Activated T-cell treated with anti-CD3 and anti-CD28 coated beads, Interleukin-2, amount 50 U/mL, for 4 hours (primary cell): ENCODE results near the gene SPEM1. TPM values are rescaled to one million over a fixed set of nuclear protein-coding genes. Genes with fewer than 3 reads are reported as not detected.
"Not testable (repeated sequence)": the region's sequence is repeated elsewhere in the genome, so short reads cannot be mapped to it uniquely, and the experiment has no call there.

ENCODE experiments used
- ATAC-seq, 2 donors: fragments of 200-7000 bp; cut with Tn5 transposase; one replicate each; pipeline ENCODE4 v1.10.0; 2021
- DNase-seq: peaks from one replicate; pipeline ENCODE4 v3.0.0-alpha.2; 2020
- H3K27me3 Mint-ChIP-seq: one replicate; pipeline ENCODE4 v1.8.0; 2021; ENCODE audit warnings: low read depth, mixed read lengths
- H3K36me3 Mint-ChIP-seq: one replicate; pipeline ENCODE4 v1.8.0; 2022; ENCODE audit warnings: mixed read lengths; ENCODE audit not compliant: insufficient read depth
- H3K4me1 Mint-ChIP-seq: one replicate; pipeline ENCODE4 v1.8.0; 2021; ENCODE audit warnings: low read depth, mixed read lengths
- H3K4me3 Mint-ChIP-seq: one replicate; pipeline ENCODE4 v1.8.0; 2021; ENCODE audit warnings: mild to moderate bottlenecking, moderate library complexity, mixed read lengths
- H3K9me3 Mint-ChIP-seq: one replicate; pipeline ENCODE4 v1.8.0; 2021; ENCODE audit warnings: mixed read lengths
- total RNA-seq, 3 donors: library from RNA; stranded (reverse); gene quantifications; one replicate each; pipeline ENCODE4 v1.2.1, GENCODE V29; 2021

The SPEM1 gene
- total RNA-seq, 3 donors from 2014 or later, result not detected

DNA sequence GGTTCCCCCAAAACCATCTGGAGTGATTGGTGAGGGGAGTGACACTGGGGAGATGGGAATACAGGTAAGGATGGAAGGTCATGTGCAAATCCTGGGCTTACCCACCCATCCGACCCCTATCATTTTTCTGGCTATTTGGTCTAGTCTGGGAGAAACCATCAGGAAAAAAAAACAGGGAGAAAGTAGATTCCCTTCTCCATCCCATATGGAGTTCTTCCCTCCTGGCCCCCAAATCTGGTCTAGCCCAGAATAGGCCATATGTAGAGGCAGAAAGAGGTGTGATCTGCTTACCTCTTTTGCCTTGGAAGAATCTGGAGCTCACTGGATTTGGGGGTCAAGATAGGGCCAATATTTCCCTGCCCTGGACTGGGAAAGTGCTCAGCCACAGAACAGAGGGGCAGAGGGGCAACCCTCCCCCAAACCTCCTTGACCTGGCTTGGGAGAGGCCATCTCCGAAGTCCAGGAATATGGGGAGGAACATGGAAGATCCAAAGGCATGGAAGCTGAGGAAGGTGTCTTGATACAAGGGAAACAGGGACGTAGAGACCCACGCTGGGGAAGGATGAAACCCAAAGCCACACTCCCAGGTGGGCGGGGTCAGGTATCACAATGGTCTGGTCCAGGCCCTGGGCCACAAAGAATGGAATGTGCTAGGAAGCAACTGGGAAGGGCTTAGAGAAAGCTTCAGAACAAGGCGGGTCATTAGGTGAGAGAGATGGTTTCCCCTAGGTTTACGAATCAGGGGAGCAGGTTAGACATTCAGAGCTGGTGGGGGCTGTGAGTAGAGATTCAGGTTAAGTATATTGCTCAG is 40.9 kb downstream of the SPEM1 start:
- no peaks in the 10 kb centered on the region for H3K27me3 Mint-ChIP-seq
- no peak overlapping the region for H3K4me3 Mint-ChIP-seq
- H3K9me3 Mint-ChIP-seq, result no peaks in the 10 kb centered on the region
- peaks cover 6% of the 10 kb centered on the region for H3K4me1 Mint-ChIP-seq
- ATAC-seq (no peak), DNase-seq (no peak)
- peaks cover 4% of the 10 kb centered on the region for H3K36me3 Mint-ChIP-seq

DNA sequence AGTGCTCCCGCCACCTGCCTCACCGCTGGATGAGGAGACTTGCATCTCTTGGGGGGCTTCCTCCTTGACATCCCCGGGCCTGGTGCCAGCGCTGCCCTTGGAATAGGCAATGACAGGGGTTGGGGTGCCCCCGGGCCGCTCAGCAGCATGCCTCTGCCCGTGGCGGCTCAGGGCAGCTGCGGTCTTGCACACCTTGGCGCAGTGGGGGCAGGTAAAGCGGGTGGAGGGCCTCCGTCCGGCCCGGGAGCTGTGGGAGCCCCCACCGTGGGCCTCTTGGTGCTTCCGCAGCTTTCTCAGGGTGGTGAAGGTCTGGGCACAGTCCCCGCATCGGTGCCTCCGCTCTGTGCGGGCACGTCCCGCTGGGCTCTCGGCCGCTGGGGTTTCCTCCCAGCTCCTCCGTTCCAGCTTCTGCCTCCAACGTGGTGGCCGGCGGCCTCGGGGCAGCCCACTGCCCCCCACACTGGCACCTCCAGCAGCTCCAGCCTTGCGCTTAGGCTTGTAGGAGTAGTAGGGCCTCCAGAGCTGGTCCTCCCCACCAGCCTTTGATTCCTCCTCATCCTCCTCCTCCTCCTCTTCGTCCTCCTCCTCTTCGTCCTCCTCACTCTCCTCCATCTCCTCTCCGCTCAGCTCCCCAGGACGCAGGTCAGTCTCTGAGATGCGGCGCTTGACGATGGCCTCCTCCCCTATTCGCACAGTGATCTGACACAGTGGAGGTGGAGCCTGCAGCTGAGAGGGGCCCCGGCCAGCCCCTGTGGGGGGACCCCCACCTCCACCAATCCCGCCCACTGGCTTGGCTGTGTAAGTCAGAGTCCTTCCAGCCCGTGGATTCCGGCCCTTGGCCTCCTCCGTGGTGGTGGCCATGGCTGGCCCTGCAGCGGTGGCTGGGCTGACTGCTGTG is 42.6 kb downstream of the SPEM1 start:
- Mint-ChIP-seq H3K9me3 (no peaks in the 10 kb centered on the region), H3K4me3 (no peak overlapping the region), H3K27me3 (no peaks in the 10 kb centered on the region), H3K36me3 (peaks cover 4% of the 10 kb centered on the region), H3K4me1 (peaks cover 3% of the 10 kb centered on the region)
- DNase-seq, result no peak
- ATAC-seq, result no peak

- no peaks in the 10 kb centered on the region for H3K27me3 Mint-ChIP-seq
- ATAC-seq, result no peak
- no peak for DNase-seq
- no peak overlapping the region for H3K4me3 Mint-ChIP-seq
- peaks cover 4% of the 10 kb centered on the region for H3K36me3 Mint-ChIP-seq
- H3K9me3 Mint-ChIP-seq, result no peaks in the 10 kb centered on the region
- peaks cover 6% of the 10 kb centered on the region for H3K4me1 Mint-ChIP-seq
Measured at GRCh38 chr17:7463372-7463846, 43.3 kb downstream of the SPEM1 start.

GRCh38 chr17:7464081-7464480 is 44.0 kb downstream of the SPEM1 start:
- H3K36me3 Mint-ChIP-seq, result peaks cover 4% of the 10 kb centered on the region
- no peaks in the 10 kb centered on the region for H3K27me3 Mint-ChIP-seq
- H3K4me3 Mint-ChIP-seq, result no peak overlapping the region
- DNase-seq (no peak), ATAC-seq (no peak)
- H3K4me1 Mint-ChIP-seq, result peaks cover 10% of the 10 kb centered on the region
- no peaks in the 10 kb centered on the region for H3K9me3 Mint-ChIP-seq

DNA sequence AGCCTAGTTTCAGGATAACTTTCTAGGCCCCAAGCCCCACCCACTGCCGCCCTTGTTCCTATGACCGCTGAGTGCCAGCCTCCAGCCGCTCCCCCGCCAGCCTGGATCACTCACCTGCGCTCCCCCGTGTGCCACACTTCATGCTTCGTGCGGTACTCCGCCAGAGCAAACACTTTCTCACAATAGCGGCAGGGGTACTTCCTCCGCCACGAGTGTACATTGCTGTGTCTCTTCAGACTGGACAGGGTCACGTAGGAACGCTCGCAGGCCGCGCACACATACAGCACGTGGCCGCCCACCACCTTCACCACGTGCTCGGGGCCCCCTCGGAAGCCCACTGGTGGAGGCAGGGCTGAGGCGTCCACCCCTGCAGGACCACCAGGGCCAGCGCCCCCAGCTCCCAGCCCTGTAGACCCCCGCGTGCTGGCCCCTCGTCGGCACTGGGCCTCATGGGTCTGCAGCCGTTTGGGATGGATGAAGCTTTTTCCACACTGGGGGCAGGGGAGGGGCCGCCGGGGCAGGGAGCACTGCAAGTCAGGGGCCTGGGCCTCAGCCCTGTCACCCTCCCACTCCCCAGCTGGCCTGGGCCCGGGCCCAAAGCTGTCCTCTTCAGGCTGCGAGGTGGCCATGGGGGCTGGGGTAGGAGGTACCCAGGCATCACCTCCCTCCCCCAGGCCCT is 45.6 kb downstream of the SPEM1 start:
- DNase-seq (no peak), ATAC-seq (no peak)
- Mint-ChIP-seq H3K4me3 (no peak overlapping the region), H3K27me3 (no peaks in the 10 kb centered on the region), H3K4me1 (peaks cover 10% of the 10 kb centered on the region), H3K9me3 (no peaks in the 10 kb centered on the region), H3K36me3 (peaks cover 4% of the 10 kb centered on the region)

DNA sequence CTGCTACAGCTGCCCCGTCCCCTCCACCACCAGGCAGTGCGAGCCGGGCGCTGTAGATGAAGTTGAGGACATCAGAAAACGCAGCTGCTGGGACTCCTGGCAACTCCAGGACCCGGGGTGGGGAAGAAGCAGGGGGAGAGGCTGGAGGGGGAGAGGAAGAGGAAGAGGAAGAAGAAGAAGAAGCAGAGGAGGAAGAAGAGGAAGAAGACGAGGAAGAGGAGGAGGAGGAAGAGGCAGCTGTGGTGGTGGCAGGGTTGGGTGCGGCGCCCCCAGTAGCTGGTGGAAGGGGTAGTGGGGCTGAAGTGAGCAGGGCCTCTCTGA is 46.2 kb downstream of the SPEM1 start:
- peaks cover 11% of the 10 kb centered on the region for H3K4me1 Mint-ChIP-seq
- no peaks in the 10 kb centered on the region for H3K27me3 Mint-ChIP-seq

DNA sequence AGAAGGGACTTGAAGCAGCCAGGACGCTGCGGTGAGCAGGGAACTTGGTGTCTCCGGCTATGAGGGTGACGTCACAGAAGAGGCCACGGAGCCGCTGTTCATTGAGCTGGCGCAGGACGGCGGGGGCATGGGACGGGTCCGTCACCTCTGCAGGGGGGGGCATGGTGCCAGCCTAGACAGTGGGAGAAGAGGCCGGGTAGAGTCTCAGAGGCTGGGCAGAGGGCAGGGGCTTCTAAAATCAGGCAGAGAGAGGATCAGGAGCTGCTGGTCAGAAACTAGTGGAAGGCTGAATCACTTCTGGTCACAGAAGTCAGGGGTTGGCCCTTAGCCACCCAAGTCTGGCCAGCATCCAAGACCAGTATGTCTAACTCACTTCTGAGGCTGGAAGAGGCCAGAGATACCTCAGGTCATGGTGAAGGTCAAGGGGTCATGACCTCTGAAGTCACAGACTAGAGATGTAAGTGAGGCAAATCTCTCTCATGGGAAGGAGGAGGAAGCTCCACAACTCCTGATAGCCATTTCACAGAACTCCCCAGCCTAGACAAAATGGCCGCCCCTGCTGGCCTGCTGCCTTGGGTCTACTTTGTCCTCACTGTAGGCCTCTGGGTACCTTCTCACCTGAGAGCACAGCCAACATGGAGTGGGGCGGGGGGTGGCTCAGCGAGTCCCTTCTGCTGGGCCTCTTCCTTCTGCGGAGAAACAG is 46.7 kb downstream of the SPEM1 start:
- H3K9me3 Mint-ChIP-seq, result no peaks in the 10 kb centered on the region
- no peaks in the 10 kb centered on the region for H3K27me3 Mint-ChIP-seq
- peaks cover 17% of the 10 kb centered on the region for H3K4me1 Mint-ChIP-seq
- no peak for ATAC-seq
- H3K4me3 Mint-ChIP-seq, result no peak overlapping the region
- DNase-seq, result no peak
- H3K36me3 Mint-ChIP-seq, result no peaks in the 10 kb centered on the region

More for the DNA sequence above, 46.2 kb downstream of the SPEM1 start:
- Mint-ChIP-seq H3K9me3 (no peaks in the 10 kb centered on the region), H3K36me3 (peaks cover under 1% of the 10 kb centered on the region), H3K4me3 (no peak overlapping the region)
- DNase-seq (no peak), ATAC-seq (no peak)

DNA sequence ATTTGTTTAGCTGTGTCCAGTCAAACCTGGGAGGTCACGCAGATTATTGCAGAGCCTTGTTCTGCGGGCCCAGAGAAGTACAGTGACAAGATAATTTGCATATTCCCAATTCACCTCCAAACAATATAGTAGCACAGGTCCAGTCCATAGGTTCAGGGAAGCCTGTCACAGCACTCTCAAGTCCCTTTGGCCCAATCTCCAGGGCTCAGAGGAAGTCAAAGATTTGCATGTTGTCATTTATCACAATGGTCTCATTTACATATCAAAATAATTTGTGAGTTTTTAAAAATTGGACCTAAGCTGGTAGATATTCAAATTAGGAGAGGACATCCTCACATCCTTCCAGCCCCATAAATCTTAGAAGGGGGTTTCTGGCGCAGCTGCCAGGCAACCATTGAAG is 47.4 kb downstream of the SPEM1 start:
- H3K9me3 Mint-ChIP-seq, result no peaks in the 10 kb centered on the region
- H3K27me3 Mint-ChIP-seq, result no peaks in the 10 kb centered on the region
- DNase-seq (no peak), ATAC-seq (no peak)
- no peaks in the 10 kb centered on the region for H3K36me3 Mint-ChIP-seq
- no peak overlapping the region for H3K4me3 Mint-ChIP-seq
- peaks cover 20% of the 10 kb centered on the region for H3K4me1 Mint-ChIP-seq

DNA sequence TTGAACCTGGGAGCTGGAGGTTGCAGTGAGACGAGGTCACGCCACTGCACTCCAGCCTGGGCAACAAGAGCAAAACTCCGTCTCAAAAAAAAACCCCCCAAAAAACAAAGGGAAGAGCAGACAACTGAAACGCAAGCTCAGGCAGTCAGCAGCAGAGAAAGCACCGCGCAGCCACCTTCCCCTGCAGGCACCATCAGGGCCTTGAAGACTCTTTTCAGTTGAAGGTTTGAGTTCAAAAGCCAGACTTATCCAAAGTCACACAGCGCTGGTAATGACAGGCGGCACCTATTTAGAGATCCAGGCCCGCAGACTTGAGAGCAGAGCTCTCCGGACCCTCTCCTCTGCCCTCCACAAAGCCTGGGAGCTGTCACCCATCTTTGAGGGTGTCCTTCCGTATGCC is 48.2 kb downstream of the SPEM1 start:
- H3K9me3 Mint-ChIP-seq, result no peaks in the 10 kb centered on the region
- no peaks in the 10 kb centered on the region for H3K36me3 Mint-ChIP-seq
- ATAC-seq (no peak), DNase-seq (no peak)
- peaks cover 20% of the 10 kb centered on the region for H3K4me1 Mint-ChIP-seq
- no peaks in the 10 kb centered on the region for H3K27me3 Mint-ChIP-seq
- H3K4me3 Mint-ChIP-seq, result no peak overlapping the region

DNA sequence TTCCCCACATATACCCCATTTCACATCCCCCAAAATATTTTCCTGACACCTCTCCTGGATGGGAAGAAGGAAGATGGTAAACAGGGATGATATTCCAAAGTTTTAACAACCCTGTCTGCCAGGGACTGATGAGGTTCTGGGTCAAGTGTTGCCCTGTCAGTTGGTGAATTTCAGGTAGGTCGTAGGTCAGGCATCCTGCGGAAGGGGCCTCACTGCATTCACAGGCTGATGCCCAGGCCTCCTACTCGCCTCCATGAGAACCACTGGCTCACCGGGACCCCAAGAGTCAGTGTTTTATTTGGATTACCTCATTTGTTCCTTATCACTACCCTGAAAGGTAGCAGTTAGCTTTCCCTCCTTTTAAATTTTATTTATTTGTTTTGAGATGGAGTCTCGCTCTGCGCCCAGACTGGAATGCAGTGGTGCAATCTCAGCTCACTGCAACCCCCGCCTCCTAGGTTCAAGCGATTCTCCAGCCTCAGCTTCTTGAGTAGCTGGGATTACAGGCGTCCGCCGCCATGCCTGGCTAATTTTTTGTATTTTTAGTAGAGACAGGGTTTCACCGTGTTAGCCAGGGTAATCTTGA is 48.8 kb downstream of the SPEM1 start:
- Mint-ChIP-seq H3K4me3 (no peak overlapping the region), H3K36me3 (no peaks in the 10 kb centered on the region), H3K9me3 (no peaks in the 10 kb centered on the region), H3K27me3 (no peaks in the 10 kb centered on the region), H3K4me1 (peaks cover 24% of the 10 kb centered on the region)
- ATAC-seq, result no peak
- no peak for DNase-seq

- not testable (repeated sequence) for H3K4me3 Mint-ChIP-seq, H3K27me3 Mint-ChIP-seq, DNase-seq, ATAC-seq, H3K9me3 Mint-ChIP-seq, H3K36me3 Mint-ChIP-seq
- peaks cover 26% of the 10 kb centered on the region for H3K4me1 Mint-ChIP-seq
Measured at GRCh38 chr17:7469843-7470242, 49.7 kb downstream of the SPEM1 start.

- DNase-seq, H3K4me3 Mint-ChIP-seq, ATAC-seq, H3K9me3 Mint-ChIP-seq, H3K36me3 Mint-ChIP-seq, H3K27me3 Mint-ChIP-seq: not testable (repeated sequence)
- H3K4me1 Mint-ChIP-seq, result peaks cover 26% of the 10 kb centered on the region
Measured at GRCh38 chr17:7470457-7470973, 50.4 kb downstream of the SPEM1 start.
